OCI-LY7 (cell line): ENCODE measurements around the gene UVRAG. TPM values are rescaled to one million over a fixed set of nuclear protein-coding genes. Genes with fewer than 3 reads are reported as not detected.
"Not testable (repeated sequence)": the region's sequence is repeated elsewhere in the genome, so short reads cannot be mapped to it uniquely, and the experiment has no call there.

ENCODE experiments used
- BruUV-seq: library from RNA; stranded (reverse); fragments of 400-500 nt; replicated peaks from 2 replicates; lab custom pipeline; 2021; lab: Mats Ljungman, UMichigan
- CTCF ChIA-PET: fragments of 300-600 bp; sonication (Branson Sonifier 250); formaldehyde crosslinking; loops from one replicate; lab custom pipeline; 2022; ENCODE audit warnings: antibody characterized with exemption; ENCODE audit not compliant: unreplicated experiment; lab: Charles Lee
- POLR2A ChIA-PET: fragments of 300-600 bp; sonication (Branson Sonifier 250); formaldehyde crosslinking; loops from one replicate; lab custom pipeline; 2022; ENCODE audit warnings: antibody characterized with exemption; lab: Charles Lee
- DNase-seq: peaks from one replicate; pipeline ENCODE4 v3.0.0-alpha.2; 2015; ENCODE audit warnings: low spot score
- H2AFZ ChIP-seq: fragments of 200-600 bp; sonication (generic), shearing (Covaris generic); 2 replicates; pipeline ENCODE4 v1.6.1; 2014; ENCODE audit warnings: mild to moderate bottlenecking, antibody characterized with exemption, low read length, moderate library complexity
- H3K27ac ChIP-seq: fragments of 200-600 bp; sonication (generic); 2 replicates; pipeline ENCODE4 v1.5.1; 2014; ENCODE audit warnings: mixed run types, low read depth, mild to moderate bottlenecking, moderate library complexity, low read length, inconsistent platforms; ENCODE audit not compliant: poor library complexity, severe bottlenecking
- H3K36me3 ChIP-seq: fragments of 200-600 bp; sonication (generic); 2 replicates; pipeline ENCODE4 v1.6.1; 2014; ENCODE audit warnings: mild to moderate bottlenecking, antibody characterized with exemption, low read length, moderate library complexity, mixed read lengths; ENCODE audit not compliant: insufficient read depth
- H3K4me1 ChIP-seq: fragments of 200-600 bp; sonication (generic); 2 replicates; pipeline ENCODE4 v1.5.1; 2014; ENCODE audit warnings: mild to moderate bottlenecking, low read length; ENCODE audit not compliant: insufficient read depth, poor library complexity, severe bottlenecking
- H3K4me2 ChIP-seq: fragments of 200-600 bp; sonication (generic); 2 replicates; pipeline ENCODE4 v1.6.1; 2014; ENCODE audit warnings: mild to moderate bottlenecking, low read length
- H3K4me3 ChIP-seq: fragments of 200-600 bp; sonication (generic); 2 replicates; pipeline ENCODE4 v1.5.1; 2014; ENCODE audit warnings: mild to moderate bottlenecking, low read depth, low read length; ENCODE audit not compliant: poor library complexity, severe bottlenecking
- H3K79me2 ChIP-seq: fragments of 200-600 bp; sonication (generic); 2 replicates; pipeline ENCODE4 v1.6.1; 2016; ENCODE audit warnings: low read depth, mild to moderate bottlenecking, low read length, moderate library complexity, mixed read lengths; ENCODE audit not compliant: insufficient read depth
- H3K9me2 ChIP-seq: fragments of 200-600 bp; sonication (generic); 2 replicates; pipeline ENCODE4 v1.6.1; 2016; ENCODE audit warnings: mild to moderate bottlenecking, low read length, mixed read lengths; ENCODE audit not compliant: insufficient read depth
- H3K9me3 ChIP-seq: fragments of 200-600 bp; sonication (generic); 2 replicates; pipeline ENCODE4 v1.6.1; 2014; ENCODE audit warnings: mild to moderate bottlenecking, mixed run types, low read length, mixed read lengths
- H4K20me1 ChIP-seq: fragments of 200-600 bp; sonication (generic); 2 replicates; pipeline ENCODE4 v1.6.1; 2014; ENCODE audit warnings: mild to moderate bottlenecking, antibody characterized with exemption, low read length, moderate library complexity, mixed read lengths; ENCODE audit not compliant: insufficient read depth
- EZH2phosphoT487 ChIP-seq: fragments of 200-600 bp; sonication (generic); IDR thresholded peaks from 2 replicates; pipeline ENCODE4 v1.6.1; 2018; ENCODE audit warnings: low read depth, borderline replicate concordance, mild to moderate bottlenecking, mixed run types, antibody characterized with exemption, low read length, moderate library complexity, mixed read lengths
- intact Hi-C: fragments of 100-400 bp; cut with micrococcal nuclease; formaldehyde crosslinking; loops from one replicate; pipeline ENCODE4 v1.10.0; 2022; ENCODE audit not compliant: unreplicated experiment
- total RNA-seq, 2 experiments: library from RNA; depleted of rRNA in 1 of 2; stranded (reverse); fragments of >200 nt in 1 of 2; shearing (Covaris generic) in 1 of 2; gene quantifications; 2 replicates each; pipeline ENCODE4 v1.2.3, GENCODE V29; 2014 to 2022
- TF ChIP-seq, protein P1 (sequence below): fragments of 200-600 bp; sonication (generic); conservative IDR thresholded peaks from 2 replicates; pipeline ENCODE4 v1.5.1; 2014; ENCODE audit warnings: mild to moderate bottlenecking, antibody characterized with exemption, low read length, moderate library complexity, mixed read lengths

UVRAG gene
- total RNA-seq, 2 experiments from 2014 or later = 43.7 to 73.3 TPM

DNA sequence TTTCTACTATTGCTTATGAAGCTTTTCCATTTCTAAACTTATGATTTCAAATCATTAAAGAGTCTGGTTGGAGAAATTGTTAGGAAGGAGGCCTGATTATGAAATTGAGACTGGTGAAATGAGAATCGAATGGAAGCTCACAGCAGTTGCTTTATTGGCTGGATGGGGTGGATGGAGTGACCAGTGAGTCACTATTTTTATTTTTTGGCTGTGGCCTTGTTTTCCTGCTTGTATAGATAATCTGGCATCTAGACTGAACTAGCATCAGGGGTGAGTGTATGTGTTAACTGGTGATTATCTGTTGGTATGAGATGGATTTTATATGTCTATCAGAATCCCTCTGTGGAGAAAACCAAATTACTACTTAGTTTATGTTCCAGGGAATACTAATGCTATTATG lies 36.2 kb downstream of the UVRAG start:
- H2AFZ ChIP-seq = no peak overlapping the region
- no peaks in the 10 kb centered on the region for H3K9me3 ChIP-seq
- no peak overlapping the region for H3K4me3 ChIP-seq
- no TSS peak for BruUV-seq
- no peak overlapping the region for H3K27ac ChIP-seq
- DNase-seq = no peak
- H3K36me3 ChIP-seq = peaks cover 71% of the 10 kb centered on the region
- no peaks in the 10 kb centered on the region for H3K4me1 ChIP-seq
- H3K4me2 ChIP-seq = no peak overlapping the region
- TF ChIP-seq, protein P1, sequence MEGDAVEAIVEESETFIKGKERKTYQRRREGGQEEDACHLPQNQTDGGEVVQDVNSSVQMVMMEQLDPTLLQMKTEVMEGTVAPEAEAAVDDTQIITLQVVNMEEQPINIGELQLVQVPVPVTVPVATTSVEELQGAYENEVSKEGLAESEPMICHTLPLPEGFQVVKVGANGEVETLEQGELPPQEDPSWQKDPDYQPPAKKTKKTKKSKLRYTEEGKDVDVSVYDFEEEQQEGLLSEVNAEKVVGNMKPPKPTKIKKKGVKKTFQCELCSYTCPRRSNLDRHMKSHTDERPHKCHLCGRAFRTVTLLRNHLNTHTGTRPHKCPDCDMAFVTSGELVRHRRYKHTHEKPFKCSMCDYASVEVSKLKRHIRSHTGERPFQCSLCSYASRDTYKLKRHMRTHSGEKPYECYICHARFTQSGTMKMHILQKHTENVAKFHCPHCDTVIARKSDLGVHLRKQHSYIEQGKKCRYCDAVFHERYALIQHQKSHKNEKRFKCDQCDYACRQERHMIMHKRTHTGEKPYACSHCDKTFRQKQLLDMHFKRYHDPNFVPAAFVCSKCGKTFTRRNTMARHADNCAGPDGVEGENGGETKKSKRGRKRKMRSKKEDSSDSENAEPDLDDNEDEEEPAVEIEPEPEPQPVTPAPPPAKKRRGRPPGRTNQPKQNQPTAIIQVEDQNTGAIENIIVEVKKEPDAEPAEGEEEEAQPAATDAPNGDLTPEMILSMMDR = no peak
- no peak for TF ChIP-seq EZH2phosphoT487
- H4K20me1 ChIP-seq = 0 out of 2 replicates have a peak, but pooled peaks cover 11% of the 10 kb centered on the region
- POLR2A ChIA-PET = interaction anchor here (0.6 to 1.3 kb wide), 2 partner anchors 39 to 91 kb away, joined by 3 to 4 read pairs; no protein-coding TSS in a partner anchor
- CTCF ChIA-PET = no interaction called here
- peaks cover 82% of the 10 kb centered on the region for H3K79me2 ChIP-seq
- H3K9me2 ChIP-seq = no peaks in the 10 kb centered on the region
- intact Hi-C loops = no loop called here

DNA sequence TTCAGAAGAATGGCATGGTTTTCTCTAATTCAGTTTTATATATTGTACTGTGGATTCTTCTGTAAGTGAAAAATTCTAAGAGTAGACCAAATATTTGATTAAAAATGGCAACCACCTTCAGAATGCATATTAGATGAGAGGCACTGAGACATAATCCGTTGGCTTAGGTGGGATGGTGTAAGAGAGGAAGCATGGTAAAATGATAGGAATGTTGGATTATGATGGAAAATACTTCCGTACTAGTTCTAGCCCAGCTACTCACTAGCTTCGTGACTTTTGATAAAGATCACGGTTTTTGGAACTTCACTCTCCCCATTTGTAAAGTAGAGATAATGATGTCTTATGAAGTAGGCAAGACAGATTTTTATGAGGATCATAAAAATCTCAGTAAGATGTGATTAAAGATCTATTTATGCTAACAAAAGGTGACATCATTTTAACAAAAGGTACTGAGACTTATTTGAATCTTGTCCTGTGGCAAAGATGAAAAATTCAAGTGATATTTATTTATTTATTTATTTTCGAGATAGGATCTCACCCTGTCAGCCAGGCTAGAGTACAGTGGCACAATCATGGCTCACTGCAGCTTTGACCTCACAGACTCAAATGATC lies 37.5 kb downstream of the UVRAG start:
- H3K36me3 ChIP-seq = peaks cover 73% of the 10 kb centered on the region
- no peak for TF ChIP-seq EZH2phosphoT487
- TF ChIP-seq, protein P1 = no peak
- ChIA-PET POLR2A (interaction anchor here (1.1 to 1.3 kb wide), 2 partner anchors 34 to 40 kb away, joined by 3 to 4 read pairs; no protein-coding TSS in a partner anchor), CTCF (no interaction called here)
- no peak overlapping the region for H2AFZ ChIP-seq
- 0 out of 2 replicates have a peak, but pooled peaks cover 11% of the 10 kb centered on the region for H4K20me1 ChIP-seq
- no peaks in the 10 kb centered on the region for H3K4me1 ChIP-seq
- H3K79me2 ChIP-seq = peaks cover 82% of the 10 kb centered on the region; the same call in 1 of the 2 replicates
- H3K9me3 ChIP-seq = no peaks in the 10 kb centered on the region
- DNase-seq = no peak
- no peak overlapping the region for H3K4me3 ChIP-seq
- H3K27ac ChIP-seq = no peak overlapping the region
- BruUV-seq = TSS peak; percentile 30
- intact Hi-C loops = no loop called here
- H3K9me2 ChIP-seq = no peaks in the 10 kb centered on the region
- H3K4me2 ChIP-seq = no peak overlapping the region

- H3K4me1 ChIP-seq, H3K4me2 ChIP-seq, H4K20me1 ChIP-seq, H3K9me2 ChIP-seq, DNase-seq, H3K9me3 ChIP-seq, CTCF ChIA-PET, H2AFZ ChIP-seq, intact Hi-C loops, BruUV-seq, H3K27ac ChIP-seq, H3K4me3 ChIP-seq: not testable (repeated sequence)
- Histone ChIP-seq H3K36me3 (peaks cover 76% of the 10 kb centered on the region), H3K79me2 (peaks cover 83% of the 10 kb centered on the region)
- POLR2A ChIA-PET = interaction anchor here (1.2 kb wide), 1 partner anchor 13 kb away, joined by 7 read pairs; no protein-coding TSS in a partner anchor
Observed at GRCh38 chr11:75853563-75853962, 38.6 kb downstream of the UVRAG start.
